SH-SY5Y (cell line): Measurements from ENCODE around the gene TYW5.
A peak's percentile ranks its signal among the peaks of the same experiment; 100 is the strongest.

Source experiments
- GATA2 ChIP-seq: IDR thresholded peaks from 2 replicates; pipeline ENCODE4 v1.6.1; 2011; ENCODE audit warnings: mild to moderate bottlenecking, low read depth, low read length
- GATA3 ChIP-seq: IDR thresholded peaks from 2 replicates; pipeline ENCODE4 v1.6.1; 2011; ENCODE audit warnings: low read depth, mild to moderate bottlenecking, low read length, moderate library complexity

DNA sequence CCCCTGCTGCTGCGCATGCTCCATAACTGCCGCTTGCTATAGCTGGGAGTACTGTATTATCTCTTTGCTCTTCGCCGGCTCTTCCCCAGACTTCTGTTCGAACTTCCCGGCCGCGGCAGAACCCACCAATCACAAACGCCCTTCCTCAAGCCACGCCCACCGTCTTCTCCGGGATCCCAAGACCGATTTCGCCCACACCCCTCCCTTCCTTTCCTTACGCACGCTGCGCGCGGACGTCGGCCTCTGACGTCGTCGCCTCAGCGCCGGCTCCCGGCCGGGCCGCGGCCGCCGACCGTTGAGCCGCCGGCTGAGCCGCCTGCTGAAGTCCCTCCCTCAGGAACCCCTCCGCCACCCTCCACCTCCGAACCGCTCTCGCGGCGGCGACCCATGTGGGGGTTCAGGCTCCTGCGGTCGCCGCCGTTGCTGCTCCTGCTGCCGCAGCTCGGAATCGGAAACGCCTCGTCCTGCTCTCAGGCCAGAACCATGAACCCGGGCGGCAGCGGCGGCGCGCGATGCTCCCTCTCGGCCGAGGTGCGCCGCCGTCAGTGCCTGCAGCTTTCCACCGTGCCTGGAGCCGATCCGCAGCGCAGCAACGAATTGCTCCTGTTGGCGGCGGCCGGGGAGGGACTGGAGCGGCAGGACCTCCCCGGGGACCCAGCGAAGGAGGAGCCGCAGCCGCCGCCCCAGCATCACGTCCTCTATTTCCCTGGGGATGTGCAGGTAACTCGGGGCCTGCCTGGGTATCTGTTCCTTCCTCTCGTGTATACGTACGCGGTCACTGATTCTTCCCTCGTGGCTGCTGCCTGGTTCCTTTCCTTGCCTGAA is 44.0 kb downstream of the TYW5 start, which contains the start of gene C2orf69:
- 0 out of 2 replicates have a peak, but pooled peaks have one; percentile 14 for TF ChIP-seq GATA2
- TF ChIP-seq GATA3 = no peak
